Mesenchymal stem cell (in vitro differentiated cells and primary cell): Measurements from ENCODE around the gene KRTAP5-1.

Source experiments
- DNase-seq: peaks from one replicate; pipeline ENCODE4 v3.0.0-alpha.2; 2013
- H2AFZ ChIP-seq: one replicate; pipeline ENCODE4 v1.6.1; 2013; ENCODE audit warnings: low read depth, mild to moderate bottlenecking, control low read depth, inconsistent platforms, low read length, moderate library complexity
- H2AK5ac ChIP-seq: 2 replicates; pipeline ENCODE4 v1.6.1; 2013; ENCODE audit warnings: low read length, moderate library complexity, mild to moderate bottlenecking, inconsistent platforms; ENCODE audit not compliant: severe bottlenecking
- H2BK120ac ChIP-seq: one replicate; pipeline ENCODE4 v1.6.1; 2013; ENCODE audit warnings: low read depth, mild to moderate bottlenecking, inconsistent platforms, low read length, moderate library complexity
- H2BK12ac ChIP-seq, 2 experiments: one replicate each; pipeline ENCODE4 v1.6.1; 2013; ENCODE audit warnings: inconsistent platforms in 2 of 2, low read length in 2 of 2, mild to moderate bottlenecking in 2 of 2, moderate library complexity in 2 of 2, control low read depth in 1 of 2
- H2BK15ac ChIP-seq: one replicate; pipeline ENCODE4 v1.6.1; 2013; ENCODE audit warnings: mild to moderate bottlenecking, low read depth, inconsistent platforms; ENCODE audit not compliant: poor library complexity, severe bottlenecking
- H2BK5ac ChIP-seq: 2 replicates; pipeline ENCODE4 v1.6.1; 2013; ENCODE audit warnings: low read depth, mild to moderate bottlenecking, low read length, control low read depth, inconsistent platforms; ENCODE audit not compliant: poor library complexity, severe bottlenecking
- H3K14ac ChIP-seq, 2 experiments: one replicate each; pipeline ENCODE4 v1.6.1; 2013; ENCODE audit warnings: inconsistent platforms in 2 of 2, low read length in 2 of 2, control low read depth in 1 of 2, mild to moderate bottlenecking in 1 of 2, moderate library complexity in 1 of 2
- H3K18ac ChIP-seq, 2 experiments: one replicate each; pipeline ENCODE4 v1.6.1; 2013; ENCODE audit warnings: inconsistent platforms in 2 of 2, low read length in 2 of 2, control low read depth in 1 of 2, low read depth in 1 of 2, mild to moderate bottlenecking in 1 of 2
- H3K23ac ChIP-seq, 2 experiments: one replicate each; pipeline ENCODE4 v1.6.1; 2013; ENCODE audit warnings: inconsistent platforms in 2 of 2, low read length in 2 of 2, mild to moderate bottlenecking in 2 of 2, moderate library complexity in 2 of 2, control low read depth in 1 of 2
- H3K27ac ChIP-seq: 2 replicates; pipeline ENCODE4 v1.5.1; 2013; ENCODE audit warnings: mild to moderate bottlenecking, moderate library complexity, low read length, control low read depth, inconsistent platforms; ENCODE audit not compliant: poor library complexity, severe bottlenecking
- H3K27me3 ChIP-seq, 2 experiments: 2 replicates each; pipeline versions ENCODE4 v1.6.1 to v1.7.0; 2013; ENCODE audit warnings: low read length in 2 of 2, mild to moderate bottlenecking in 2 of 2, moderate library complexity in 2 of 2, control low read depth in 1 of 2, inconsistent platforms in 1 of 2; ENCODE audit not compliant: control insufficient read depth in 1 of 2, insufficient read depth in 1 of 2
- H3K36me3 ChIP-seq, 2 experiments: 2 replicates each; pipeline versions ENCODE4 v1.6.1 to v1.7.0; 2013; ENCODE audit warnings: low read length in 2 of 2, control low read depth in 1 of 2, inconsistent platforms in 1 of 2, low read depth in 1 of 2, mild to moderate bottlenecking in 1 of 2; ENCODE audit not compliant: insufficient read depth in 2 of 2, control insufficient read depth in 1 of 2
- H3K4ac ChIP-seq, 2 experiments: one replicate each; pipeline ENCODE4 v1.6.1; 2013; ENCODE audit warnings: inconsistent platforms in 2 of 2, low read length in 2 of 2, mild to moderate bottlenecking in 2 of 2, moderate library complexity in 2 of 2, control low read depth in 1 of 2, low read depth in 1 of 2
- H3K4me1 ChIP-seq: 2 replicates; pipeline ENCODE4 v1.6.1; 2013; ENCODE audit warnings: low read depth, low read length, control low read depth; ENCODE audit not compliant: control insufficient read depth, insufficient read depth
- H3K4me2 ChIP-seq: 2 replicates; pipeline ENCODE4 v1.6.1; 2013; ENCODE audit warnings: low read length, mild to moderate bottlenecking, inconsistent platforms; ENCODE audit not compliant: poor library complexity, severe bottlenecking
- H3K4me3 ChIP-seq, 2 experiments: 2 replicates each; pipeline versions ENCODE4 v1.5.1 to v1.7.0; 2013; ENCODE audit warnings: low read length in 2 of 2, mild to moderate bottlenecking in 2 of 2, control low read depth in 1 of 2, low read depth in 1 of 2; ENCODE audit not compliant: insufficient read depth in 1 of 2
- H3K79me1 ChIP-seq: replicated peaks from 2 replicates; pipeline ENCODE4 v1.6.1; 2013; ENCODE audit warnings: mild to moderate bottlenecking, control low read depth, low read length, inconsistent platforms; ENCODE audit not compliant: poor library complexity, severe bottlenecking
- H3K9ac ChIP-seq: 2 replicates; pipeline ENCODE4 v1.7.0; 2013; ENCODE audit warnings: mild to moderate bottlenecking, low read length, moderate library complexity
- H3K9me3 ChIP-seq: 2 replicates; pipeline ENCODE4 v1.7.0; 2013; ENCODE audit warnings: mild to moderate bottlenecking, low read length; ENCODE audit not compliant: control insufficient read depth
- H4K8ac ChIP-seq: one replicate; pipeline ENCODE4 v1.6.1; 2013; ENCODE audit warnings: inconsistent platforms, mild to moderate bottlenecking, low read length, moderate library complexity
- H4K91ac ChIP-seq: one replicate; pipeline ENCODE4 v1.6.1; 2013; ENCODE audit warnings: mild to moderate bottlenecking, low read length, inconsistent platforms
- WGBS: methylation state at CpG from one replicate; pipeline ENCODE4 v1.1.7; 2013; ENCODE audit warnings: mixed read lengths; 5-methylcytosine and 5-hydroxymethylcytosine counted together

The KRTAP5-1 gene

GRCh38 chr11:1557904-1558774, 26.9 kb downstream of the KRTAP5-1 start:
- peaks cover 26% of the 10 kb centered on the region for H3K4me1 ChIP-seq
- H4K91ac ChIP-seq, result no peak overlapping the region
- no peak overlapping the region for H2BK15ac ChIP-seq
- WGBS, result 77% methylated on average over 27 of the region's 29 CpGs
- H3K9ac ChIP-seq, result peak overlapping the region; percentile 63
- H2BK5ac ChIP-seq, result no peak overlapping the region
- H2BK12ac ChIP-seq, result no peak overlapping the region
- no peak overlapping the region for H4K8ac ChIP-seq
- peak overlapping the region in 1 of 2 experiments; percentile 24 for H3K4ac ChIP-seq
- peaks cover 0 to 23% of the 10 kb centered on the region in 2 experiments for H3K27me3 ChIP-seq
- no peak overlapping the region for H3K23ac ChIP-seq
- no peak overlapping the region for H3K4me2 ChIP-seq
- DNase-seq, result peak; percentile 53
- H3K79me1 ChIP-seq, result peaks cover 2% of the 10 kb centered on the region
- peak overlapping the region; percentile 30 for H3K27ac ChIP-seq
- no peak overlapping the region for H2BK120ac ChIP-seq
- no peak overlapping the region for H3K14ac ChIP-seq
- H2AK5ac ChIP-seq, result peak overlapping the region; percentile 47
- no peak overlapping the region for H3K4me3 ChIP-seq
- H3K18ac ChIP-seq, result no peak overlapping the region
- peaks cover 0 to 75% of the 10 kb centered on the region in 2 experiments for H3K36me3 ChIP-seq
- no peak overlapping the region for H2AFZ ChIP-seq
- no peaks in the 10 kb centered on the region for H3K9me3 ChIP-seq

GRCh38 chr11:1557051-1557884, 27.8 kb downstream of the KRTAP5-1 start:
- Histone ChIP-seq H2AK5ac (no peak overlapping the region), H3K27ac (no peak overlapping the region), H3K9me3 (no peaks in the 10 kb centered on the region), H2BK5ac (no peak overlapping the region), H4K91ac (no peak overlapping the region), H2BK15ac (no peak overlapping the region), H3K14ac (no peak overlapping the region), H3K27me3 (peaks cover 6 to 30% of the 10 kb centered on the region in 2 experiments), H4K8ac (no peak overlapping the region), H3K4ac (peak overlapping the region in 1 of 2 experiments; percentile 13), H2BK120ac (no peak overlapping the region), H2BK12ac (no peak overlapping the region), H3K4me2 (no peak overlapping the region), H3K9ac (no peak overlapping the region), H3K18ac (no peak overlapping the region), H3K79me1 (no peaks in the 10 kb centered on the region), H3K4me3 (no peak overlapping the region), H2AFZ (no peak overlapping the region), H3K4me1 (peaks cover 26% of the 10 kb centered on the region), H3K23ac (no peak overlapping the region), H3K36me3 (peaks cover 0 to 66% of the 10 kb centered on the region in 2 experiments)
- 97% methylated on average over 61 of the region's 74 CpGs for WGBS
- no peak for DNase-seq

- Histone ChIP-seq H3K18ac (no peak overlapping the region), H2BK12ac (no peak overlapping the region), H3K27me3 (peaks cover 6 to 32% of the 10 kb centered on the region in 2 experiments), H2BK15ac (no peak overlapping the region), H3K36me3 (peaks cover 0 to 57% of the 10 kb centered on the region in 2 experiments), H2AK5ac (no peak overlapping the region), H3K79me1 (no peaks in the 10 kb centered on the region), H3K4me2 (no peak overlapping the region), H3K4me1 (peaks cover 26% of the 10 kb centered on the region), H2AFZ (no peak overlapping the region), H3K27ac (no peak overlapping the region), H2BK120ac (no peak overlapping the region), H2BK5ac (no peak overlapping the region), H3K4me3 (no peak overlapping the region), H4K91ac (no peak overlapping the region), H3K4ac (no peak overlapping the region), H3K9me3 (no peaks in the 10 kb centered on the region), H3K23ac (no peak overlapping the region), H4K8ac (no peak overlapping the region), H3K14ac (no peak overlapping the region), H3K9ac (no peak overlapping the region)
- DNase-seq, result no peak
- 77% methylated on average over 54 of the region's 63 CpGs for WGBS
Observed at GRCh38 chr11:1556278-1556902, 28.7 kb downstream of the KRTAP5-1 start.
